ENCODE measurements around the gene PDE7B. TPM values are rescaled to one million over a fixed set of nuclear protein-coding genes. Genes with fewer than 3 reads are reported as not detected.

PDE7B gene
- total RNA-seq, 1 donor = 25.3 TPM

DNA sequence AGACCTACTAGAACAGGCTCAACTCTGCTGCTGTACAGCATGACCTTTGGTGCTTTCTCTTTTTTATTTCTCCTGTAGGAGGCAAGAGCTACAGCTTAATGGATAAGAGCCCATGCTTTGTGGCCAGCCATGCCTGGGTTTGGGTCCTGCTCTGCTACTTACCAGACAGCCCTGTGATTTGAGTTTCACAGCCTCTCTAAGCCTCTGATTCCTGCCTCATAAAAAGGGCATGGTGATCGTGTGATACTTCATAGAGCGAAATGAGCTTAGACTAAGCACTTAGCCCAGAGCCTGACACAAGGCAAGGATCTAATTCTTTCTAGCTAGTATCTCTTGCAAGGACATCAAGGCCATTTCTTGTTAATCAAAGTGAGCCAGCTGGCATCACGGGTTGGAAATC is 19.3 kb upstream of the PDE7B start:
- H3K27ac ChIP-seq (ENCODE audit: low read depth, low read length) = no peak overlapping the region
- DNase-seq (ENCODE audit: insufficient read length, low spot score, missing footprints) = no peak
- no peaks in the 10 kb centered on the region for H3K79me2 ChIP-seq (ENCODE audit: insufficient read depth, low read length)
- no peaks in the 10 kb centered on the region for H3K27me3 ChIP-seq (ENCODE audit: insufficient read depth, low read length)
- H3K4me2 ChIP-seq (ENCODE audit: insufficient read depth, low read length) = no peak overlapping the region
- no peak overlapping the region for H2AFZ ChIP-seq (ENCODE audit: low read length)
- H4K20me1 ChIP-seq (ENCODE audit: insufficient read depth, low read length) = no peaks in the 10 kb centered on the region
- H3K9me3 ChIP-seq (ENCODE audit: low read depth, low read length) = no peaks in the 10 kb centered on the region
- no peak overlapping the region for H3K4me3 ChIP-seq (ENCODE audit: insufficient read depth, low read length)
- peaks cover 13% of the 10 kb centered on the region for H3K4me1 ChIP-seq (ENCODE audit: insufficient read depth, low read length)
- no peaks in the 10 kb centered on the region for H3K36me3 ChIP-seq (ENCODE audit: insufficient read depth, low read length)
- TF ChIP-seq, protein P1, sequence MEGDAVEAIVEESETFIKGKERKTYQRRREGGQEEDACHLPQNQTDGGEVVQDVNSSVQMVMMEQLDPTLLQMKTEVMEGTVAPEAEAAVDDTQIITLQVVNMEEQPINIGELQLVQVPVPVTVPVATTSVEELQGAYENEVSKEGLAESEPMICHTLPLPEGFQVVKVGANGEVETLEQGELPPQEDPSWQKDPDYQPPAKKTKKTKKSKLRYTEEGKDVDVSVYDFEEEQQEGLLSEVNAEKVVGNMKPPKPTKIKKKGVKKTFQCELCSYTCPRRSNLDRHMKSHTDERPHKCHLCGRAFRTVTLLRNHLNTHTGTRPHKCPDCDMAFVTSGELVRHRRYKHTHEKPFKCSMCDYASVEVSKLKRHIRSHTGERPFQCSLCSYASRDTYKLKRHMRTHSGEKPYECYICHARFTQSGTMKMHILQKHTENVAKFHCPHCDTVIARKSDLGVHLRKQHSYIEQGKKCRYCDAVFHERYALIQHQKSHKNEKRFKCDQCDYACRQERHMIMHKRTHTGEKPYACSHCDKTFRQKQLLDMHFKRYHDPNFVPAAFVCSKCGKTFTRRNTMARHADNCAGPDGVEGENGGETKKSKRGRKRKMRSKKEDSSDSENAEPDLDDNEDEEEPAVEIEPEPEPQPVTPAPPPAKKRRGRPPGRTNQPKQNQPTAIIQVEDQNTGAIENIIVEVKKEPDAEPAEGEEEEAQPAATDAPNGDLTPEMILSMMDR (IDR thresholded peaks at IDR 0.05; ENCODE audit: extremely low read depth, low read depth, low read length) = no peak

DNA sequence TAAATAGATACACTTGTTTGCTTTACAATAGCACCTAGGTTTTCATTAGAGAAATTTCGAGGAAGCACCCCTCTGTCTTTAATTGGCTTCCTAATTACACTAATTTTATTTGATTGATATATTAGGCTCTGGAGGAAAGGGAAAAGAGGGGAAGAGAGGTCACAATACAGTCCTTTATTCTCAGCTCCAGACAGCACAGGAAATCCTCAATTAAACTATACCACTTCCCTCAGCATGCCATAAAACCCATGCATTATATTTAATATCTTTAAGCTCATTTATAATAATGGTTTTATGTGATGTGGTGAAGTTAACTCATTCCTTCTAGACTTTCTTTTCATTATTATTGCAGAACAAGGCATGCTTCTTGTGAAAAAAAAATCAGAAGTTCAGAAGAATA is 17.7 kb upstream of the PDE7B start:
- TF ChIP-seq, protein P1 (IDR thresholded peaks at IDR 0.05; ENCODE audit: extremely low read depth, low read depth, low read length) = no peak
- H3K4me2 ChIP-seq (ENCODE audit: insufficient read depth, low read length) = no peak overlapping the region
- H2AFZ ChIP-seq (ENCODE audit: low read length) = no peak overlapping the region
- H3K27ac ChIP-seq (ENCODE audit: low read depth, low read length) = no peak overlapping the region
- peaks cover 13% of the 10 kb centered on the region for H3K4me1 ChIP-seq (ENCODE audit: insufficient read depth, low read length)
- H3K36me3 ChIP-seq (ENCODE audit: insufficient read depth, low read length) = no peaks in the 10 kb centered on the region
- no peaks in the 10 kb centered on the region for H3K9me3 ChIP-seq (ENCODE audit: low read depth, low read length)
- no peaks in the 10 kb centered on the region for H3K27me3 ChIP-seq (ENCODE audit: insufficient read depth, low read length)
- H3K79me2 ChIP-seq (ENCODE audit: insufficient read depth, low read length) = no peaks in the 10 kb centered on the region
- DNase-seq (ENCODE audit: insufficient read length, low spot score, missing footprints) = no peak
- no peaks in the 10 kb centered on the region for H4K20me1 ChIP-seq (ENCODE audit: insufficient read depth, low read length)
- no peak overlapping the region for H3K4me3 ChIP-seq (ENCODE audit: insufficient read depth, low read length)

DNA sequence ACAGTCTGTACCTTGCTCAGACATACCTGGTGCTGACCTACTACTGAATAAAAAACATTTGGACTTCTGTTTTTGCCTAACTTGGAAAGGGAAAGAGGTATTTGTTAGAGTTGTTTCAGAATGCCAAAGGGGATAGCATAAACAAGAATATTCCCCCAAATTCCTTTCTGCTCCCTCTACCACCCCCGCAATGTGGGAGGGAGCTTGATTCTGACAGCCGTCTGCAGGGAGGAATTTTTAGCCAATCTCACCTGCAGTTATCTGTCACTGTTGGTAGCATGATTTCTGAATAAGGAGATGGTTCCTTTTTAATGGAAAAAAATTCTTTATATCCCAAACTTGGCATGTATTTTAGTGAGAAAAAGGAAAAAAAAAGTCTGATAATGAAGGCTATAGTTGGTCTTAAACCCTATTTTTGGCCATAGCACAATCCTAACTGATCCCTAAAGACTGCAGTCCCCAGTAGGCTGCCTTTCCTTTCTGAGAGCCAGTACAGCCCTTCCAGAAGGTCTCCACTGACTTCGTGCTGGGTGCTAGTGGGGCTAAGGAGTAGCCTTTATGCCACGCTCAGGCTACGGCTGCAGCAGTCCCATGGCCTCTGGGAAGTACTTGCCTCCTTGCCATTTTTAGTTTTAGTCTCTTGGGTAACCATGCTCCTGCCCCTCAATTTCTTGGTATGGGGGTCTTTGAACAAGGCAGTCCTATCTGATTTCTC is 13.6 kb upstream of the PDE7B start:
- Histone ChIP-seq H3K36me3 (ENCODE audit: insufficient read depth, low read length) (no peaks in the 10 kb centered on the region), H3K9me3 (ENCODE audit: low read depth, low read length) (no peaks in the 10 kb centered on the region), H3K27me3 (ENCODE audit: insufficient read depth, low read length) (no peaks in the 10 kb centered on the region), H4K20me1 (ENCODE audit: insufficient read depth, low read length) (no peaks in the 10 kb centered on the region), H3K79me2 (ENCODE audit: insufficient read depth, low read length) (no peaks in the 10 kb centered on the region), H3K4me1 (ENCODE audit: insufficient read depth, low read length) (no peaks in the 10 kb centered on the region), H3K4me2 (ENCODE audit: insufficient read depth, low read length) (no peak overlapping the region), H2AFZ (ENCODE audit: low read length) (no peak overlapping the region), H3K4me3 (ENCODE audit: insufficient read depth, low read length) (no peak overlapping the region), H3K27ac (ENCODE audit: low read depth, low read length) (no peak overlapping the region)
- peak; percentile 35 for DNase-seq (ENCODE audit: insufficient read length, low spot score, missing footprints)
- TF ChIP-seq, protein P1 (IDR thresholded peaks at IDR 0.05; ENCODE audit: extremely low read depth, low read depth, low read length) = no peak

DNA sequence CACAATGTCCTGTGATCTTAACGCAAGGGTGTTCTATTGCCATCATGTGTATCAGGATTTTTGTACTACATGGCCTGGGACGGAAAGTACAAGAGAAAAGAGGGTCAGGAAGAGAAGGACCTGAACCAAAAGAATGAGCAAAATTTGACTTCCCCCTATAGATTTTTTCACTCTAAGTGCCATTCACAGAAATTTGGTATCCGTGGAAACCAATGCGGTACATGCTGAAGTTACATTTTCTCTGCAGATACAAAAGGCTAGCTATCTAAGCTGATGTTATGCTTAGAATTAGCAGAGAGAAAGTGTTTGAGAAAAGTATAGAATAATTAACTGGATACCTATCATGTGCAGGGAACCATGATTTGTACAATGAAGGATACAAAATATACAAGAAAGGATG is 12.4 kb upstream of the PDE7B start:
- TF ChIP-seq, protein P1 (IDR thresholded peaks at IDR 0.05; ENCODE audit: extremely low read depth, low read depth, low read length) = no peak
- H2AFZ ChIP-seq (ENCODE audit: low read length) = no peak overlapping the region
- no peaks in the 10 kb centered on the region for H3K4me1 ChIP-seq (ENCODE audit: insufficient read depth, low read length)
- no peak overlapping the region for H3K4me3 ChIP-seq (ENCODE audit: insufficient read depth, low read length)
- no peak overlapping the region for H3K27ac ChIP-seq (ENCODE audit: low read depth, low read length)
- H3K79me2 ChIP-seq (ENCODE audit: insufficient read depth, low read length) = no peaks in the 10 kb centered on the region
- H4K20me1 ChIP-seq (ENCODE audit: insufficient read depth, low read length) = no peaks in the 10 kb centered on the region
- H3K9me3 ChIP-seq (ENCODE audit: low read depth, low read length) = no peaks in the 10 kb centered on the region
- no peaks in the 10 kb centered on the region for H3K27me3 ChIP-seq (ENCODE audit: insufficient read depth, low read length)
- no peak for DNase-seq (ENCODE audit: insufficient read length, low spot score, missing footprints)
- H3K4me2 ChIP-seq (ENCODE audit: insufficient read depth, low read length) = no peak overlapping the region
- no peaks in the 10 kb centered on the region for H3K36me3 ChIP-seq (ENCODE audit: insufficient read depth, low read length)

Data from osteoblast (primary cell).